AG09309 (cell line): ENCODE data around the gene SLC35A5.
"Not testable (repeated sequence)": the region's sequence is repeated elsewhere in the genome, so short reads cannot be mapped to it uniquely, and the experiment has no call there.

Experiments
- DNase-seq: peaks from one replicate; pipeline ENCODE4 v3.0.0-alpha.2; 2010; ENCODE audit warnings: low read depth
- H3K4me3 ChIP-seq: 2 replicates; pipeline ENCODE4 v1.5.1; 2011; ENCODE audit warnings: mild to moderate bottlenecking, low read depth, low read length, moderate library complexity; ENCODE audit not compliant: control insufficient read depth
- TF ChIP-seq, protein P1 (sequence below): IDR thresholded peaks from 2 replicates; pipeline ENCODE4 v1.5.1; 2011; ENCODE audit warnings: mild to moderate bottlenecking, low read depth, low read length, inconsistent platforms; ENCODE audit not compliant: insufficient read depth, control insufficient read depth; ENCODE audit errors: missing control alignments

Gene SLC35A5

DNA sequence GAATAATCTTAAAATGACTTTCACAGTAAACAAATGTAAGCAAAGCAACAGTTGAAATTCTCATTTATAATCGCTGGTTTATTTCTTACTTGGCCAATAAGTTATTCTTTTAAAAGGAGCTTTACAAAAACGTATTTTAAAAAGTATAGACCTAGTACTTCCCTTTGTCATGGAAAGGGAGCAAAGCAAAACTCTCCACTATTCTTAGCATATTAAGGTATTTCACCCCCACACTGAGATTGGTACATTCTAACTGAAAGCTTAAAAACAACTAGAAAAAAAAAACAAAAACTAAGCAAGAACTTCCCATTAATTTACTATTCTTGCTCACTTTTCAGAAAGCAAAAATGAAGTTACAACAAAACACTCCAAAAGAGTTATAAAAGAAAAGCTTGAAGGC lies 1.5 kb upstream of the SLC35A5 start:
- TF ChIP-seq, protein P1, sequence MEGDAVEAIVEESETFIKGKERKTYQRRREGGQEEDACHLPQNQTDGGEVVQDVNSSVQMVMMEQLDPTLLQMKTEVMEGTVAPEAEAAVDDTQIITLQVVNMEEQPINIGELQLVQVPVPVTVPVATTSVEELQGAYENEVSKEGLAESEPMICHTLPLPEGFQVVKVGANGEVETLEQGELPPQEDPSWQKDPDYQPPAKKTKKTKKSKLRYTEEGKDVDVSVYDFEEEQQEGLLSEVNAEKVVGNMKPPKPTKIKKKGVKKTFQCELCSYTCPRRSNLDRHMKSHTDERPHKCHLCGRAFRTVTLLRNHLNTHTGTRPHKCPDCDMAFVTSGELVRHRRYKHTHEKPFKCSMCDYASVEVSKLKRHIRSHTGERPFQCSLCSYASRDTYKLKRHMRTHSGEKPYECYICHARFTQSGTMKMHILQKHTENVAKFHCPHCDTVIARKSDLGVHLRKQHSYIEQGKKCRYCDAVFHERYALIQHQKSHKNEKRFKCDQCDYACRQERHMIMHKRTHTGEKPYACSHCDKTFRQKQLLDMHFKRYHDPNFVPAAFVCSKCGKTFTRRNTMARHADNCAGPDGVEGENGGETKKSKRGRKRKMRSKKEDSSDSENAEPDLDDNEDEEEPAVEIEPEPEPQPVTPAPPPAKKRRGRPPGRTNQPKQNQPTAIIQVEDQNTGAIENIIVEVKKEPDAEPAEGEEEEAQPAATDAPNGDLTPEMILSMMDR: no peak

DNA sequence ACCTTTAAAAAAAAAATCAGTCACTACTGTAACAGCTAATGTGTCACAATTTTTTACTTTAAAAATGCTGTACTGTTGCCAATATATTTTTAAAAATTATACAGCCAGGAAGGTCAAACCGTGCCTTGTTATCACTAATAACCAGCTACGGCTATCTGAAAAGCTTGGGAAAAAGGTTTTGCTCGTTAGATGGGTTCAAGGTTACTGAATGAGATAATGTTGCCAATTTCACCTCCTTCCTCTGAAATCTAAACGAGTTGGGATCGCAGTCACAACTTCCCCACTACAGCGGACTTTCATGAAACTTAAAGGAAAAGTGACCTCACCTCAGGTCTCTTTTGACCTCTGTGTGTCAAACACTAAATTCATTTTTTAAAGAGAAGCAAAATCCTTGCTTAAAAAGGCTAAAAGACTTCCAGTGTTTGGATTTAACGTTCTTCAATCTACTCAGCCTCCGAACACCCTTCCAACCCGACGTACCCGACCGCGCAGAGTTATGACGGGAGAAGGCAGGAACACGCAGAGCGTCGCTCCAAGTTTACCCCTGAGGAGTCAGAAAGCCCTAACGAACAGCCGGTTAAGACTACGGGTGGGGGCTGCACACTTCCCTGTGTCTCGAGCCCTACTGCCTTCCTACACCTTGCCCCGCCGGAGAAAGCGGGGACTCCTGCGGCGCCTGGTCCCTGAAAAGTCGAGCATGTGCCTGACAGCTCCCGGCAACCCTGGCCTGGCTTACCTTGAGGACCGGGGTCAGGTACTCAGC lies 943 bp upstream of the SLC35A5 start:
- H3K4me3 ChIP-seq: peak overlapping the region; percentile 97
- TF ChIP-seq, protein P1: no peak
- DNase-seq: peak; percentile 33

More for the DNA sequence above, 1.5 kb upstream of the SLC35A5 start:
- peak overlapping the region; percentile 97 for H3K4me3 ChIP-seq
- DNase-seq: no peak

DNA sequence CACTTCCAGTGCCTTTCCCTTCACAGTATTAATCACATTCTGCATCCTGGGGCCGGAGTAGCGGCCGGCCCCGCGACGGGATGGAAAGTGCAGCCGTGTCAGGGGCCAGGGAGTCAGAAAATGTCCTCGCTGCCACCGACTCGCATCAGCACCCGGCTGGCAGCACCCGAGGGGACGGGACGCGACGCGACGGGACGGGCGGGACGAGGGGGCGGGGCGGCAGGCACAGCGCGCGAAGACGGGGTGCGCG lies 436 bp upstream of the SLC35A5 start:
- no peak for DNase-seq
- TF ChIP-seq, protein P1: no peak
- peak overlapping the region; percentile 97 for H3K4me3 ChIP-seq

DNA sequence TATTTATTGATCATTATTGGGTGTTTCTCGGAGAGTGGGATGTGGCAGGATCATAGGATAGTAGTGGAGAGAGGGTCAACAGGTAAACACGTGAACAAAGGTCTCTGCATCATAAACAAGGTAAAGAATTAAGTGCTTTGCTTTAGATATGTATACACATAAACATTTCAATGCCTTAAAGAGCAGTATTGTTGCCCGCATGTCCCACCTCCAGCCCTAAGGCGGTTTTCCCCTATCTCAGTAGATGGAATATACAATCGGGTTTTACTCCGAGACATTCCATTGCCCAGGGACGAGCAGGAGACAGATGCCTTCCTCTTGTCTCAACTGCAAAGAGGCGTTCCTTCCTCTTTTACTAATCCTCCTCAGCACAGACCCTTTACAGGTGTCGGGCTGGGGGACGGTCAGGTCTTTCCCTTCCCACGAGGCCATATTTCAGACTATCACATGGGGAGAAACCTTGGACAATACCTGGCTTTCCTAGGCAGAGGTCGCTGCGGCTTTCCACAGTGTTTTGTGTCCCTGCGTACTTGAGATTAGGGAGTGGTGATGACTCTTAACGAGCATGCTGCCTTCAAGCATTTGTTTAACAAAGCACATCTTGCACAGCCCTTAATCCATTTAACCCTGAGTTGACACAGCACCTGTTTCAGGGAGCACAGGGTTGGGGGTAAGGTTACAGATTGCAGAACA lies 2.5 kb downstream of the SLC35A5 start:
- not testable (repeated sequence) for DNase-seq, H3K4me3 ChIP-seq

DNA sequence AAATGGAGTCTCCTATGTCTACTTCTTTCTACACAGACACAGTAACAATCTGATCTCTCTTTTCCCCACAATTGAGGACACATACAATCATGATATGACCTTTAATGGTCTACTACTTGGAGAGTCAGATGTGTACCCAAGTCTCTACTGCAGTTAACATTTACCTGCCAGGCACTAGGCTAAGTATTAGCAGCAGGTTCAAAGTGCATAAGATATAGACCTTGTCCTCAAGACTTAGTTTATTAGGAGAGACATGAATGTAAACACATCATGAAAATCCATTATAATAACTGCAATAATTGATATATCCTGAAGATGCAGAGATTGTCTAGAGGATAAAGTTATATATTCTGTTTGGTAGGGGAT lies 3.1 kb downstream of the SLC35A5 start:
- H3K4me3 ChIP-seq: no peak overlapping the region
- TF ChIP-seq, protein P1: no peak
- DNase-seq: no peak

DNA sequence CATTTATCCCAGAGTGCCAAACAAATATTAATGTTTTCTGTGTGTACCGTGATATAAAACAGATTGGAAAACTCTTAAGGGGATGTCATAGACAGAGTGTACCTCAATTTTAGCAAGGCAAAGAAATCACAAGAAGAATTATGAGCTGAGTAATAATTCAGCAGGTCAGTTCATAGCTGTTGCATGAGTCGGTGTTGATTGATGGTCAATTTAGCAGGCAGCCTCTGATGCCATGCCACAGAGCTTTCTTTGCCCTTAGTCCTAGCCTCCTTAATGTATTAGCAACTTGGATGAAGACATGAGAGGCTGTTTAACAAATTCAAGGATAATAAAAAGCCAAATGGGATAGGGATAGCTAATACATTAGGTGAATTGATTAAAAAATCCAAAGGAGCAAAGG lies 6.8 kb downstream of the SLC35A5 start:
- H3K4me3 ChIP-seq: no peak overlapping the region
- no peak for DNase-seq
- TF ChIP-seq, protein P1: no peak

DNA sequence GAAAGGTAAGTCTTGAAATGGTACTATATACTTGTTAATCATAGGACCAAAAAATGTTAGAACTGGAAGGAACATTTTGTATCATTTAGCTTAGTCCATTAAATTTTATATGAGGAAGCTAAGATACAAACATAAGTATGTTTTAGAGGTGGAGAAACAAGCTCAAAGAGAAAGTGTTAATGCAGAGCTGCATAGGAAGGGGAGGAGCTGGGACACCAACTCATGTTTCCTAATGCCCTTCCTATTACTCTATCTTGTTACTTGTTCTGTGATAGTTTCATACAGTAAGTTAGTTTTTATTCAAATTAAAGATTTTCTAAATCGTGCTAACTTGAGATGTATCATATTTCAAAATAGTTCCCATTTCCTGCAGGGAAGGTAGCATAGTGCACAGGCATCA lies 7.4 kb downstream of the SLC35A5 start:
- no peak overlapping the region for H3K4me3 ChIP-seq
- no peak for DNase-seq
- TF ChIP-seq, protein P1: no peak
